HFFc6 (cell line): ENCODE data around the gene GRIN3A. TPM values are rescaled to one million over a fixed set of nuclear protein-coding genes. Genes with fewer than 3 reads are reported as not detected.

Experiments used
- DNase-seq: peaks from one replicate; pipeline ENCODE4 v3.0.0-alpha.2; 2018
- H3K27ac Mint-ChIP-seq: 2 replicates; pipeline ENCODE4 v1.8.0; 2020; ENCODE audit warnings: mild to moderate bottlenecking, mixed read lengths
- H3K27me3 Mint-ChIP-seq: 2 replicates; pipeline ENCODE4 v1.8.0; 2021; ENCODE audit warnings: mild to moderate bottlenecking, moderate library complexity, mixed read lengths; ENCODE audit not compliant: insufficient read depth
- H3K36me3 Mint-ChIP-seq: 2 replicates; pipeline ENCODE4 v1.8.0; 2021; ENCODE audit warnings: low read depth, mixed read lengths
- H3K4me1 Mint-ChIP-seq: 2 replicates; pipeline ENCODE4 v1.8.0; 2020; ENCODE audit warnings: low read depth, mixed read lengths
- H3K4me3 Mint-ChIP-seq: 2 replicates; pipeline ENCODE4 v1.8.0; 2020; ENCODE audit warnings: mild to moderate bottlenecking, moderate library complexity, mixed read lengths
- H3K9me3 Mint-ChIP-seq: 2 replicates; pipeline ENCODE4 v1.8.0; 2020; ENCODE audit warnings: mild to moderate bottlenecking, mixed read lengths
- total RNA-seq, 6 experiments: library from RNA; stranded (reverse); fragmentation: NEBNext Ultra II Directional; extraction: Animal tissue kit (Norgen Biotek cat#: 25700); gene quantifications; 2 replicates in 1 of 6; 3 replicates in 5 of 6; pipeline ENCODE4 v1.2.3, GENCODE V29; 2021
- TF ChIP-seq, protein P1 (sequence below): fragments of 200-600 bp; sonication (generic); IDR thresholded peaks from 2 replicates; pipeline ENCODE4 v1.5.0; 2021; ENCODE audit warnings: antibody characterized with exemption, mild to moderate bottlenecking

Gene GRIN3A
- total RNA-seq, 6 experiments from 2014 or later = not detected

DNA sequence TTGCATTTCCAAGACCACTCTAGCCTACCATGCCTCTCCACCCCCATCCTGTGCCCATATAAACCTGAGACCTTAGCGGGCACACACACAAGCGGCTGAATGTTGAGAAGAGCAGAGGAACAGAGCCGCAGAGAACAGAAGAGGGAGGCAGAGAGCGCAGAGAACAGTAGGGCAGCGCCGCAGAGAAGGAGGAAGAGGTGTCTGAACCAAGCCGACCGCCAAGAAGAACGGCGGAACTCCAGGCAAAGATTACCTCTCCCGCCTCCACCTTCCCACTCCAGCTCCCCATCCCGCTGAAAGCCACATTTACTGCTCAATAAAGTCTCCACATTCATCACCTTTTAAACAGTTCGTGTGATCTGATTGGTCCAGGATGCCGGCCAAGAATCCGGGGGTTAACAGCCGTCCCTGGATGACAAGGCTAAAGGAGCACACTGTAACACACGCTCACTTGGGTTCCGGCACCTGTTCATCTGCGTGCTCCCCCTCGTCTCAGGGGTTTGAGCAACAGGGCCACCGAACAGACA lies 33.2 kb downstream of the GRIN3A start:
- H3K27me3 Mint-ChIP-seq = no peaks in the 10 kb centered on the region
- DNase-seq = no peak
- no peaks in the 10 kb centered on the region; the same call in 1 of the 2 replicates for H3K9me3 Mint-ChIP-seq
- TF ChIP-seq, protein P1, sequence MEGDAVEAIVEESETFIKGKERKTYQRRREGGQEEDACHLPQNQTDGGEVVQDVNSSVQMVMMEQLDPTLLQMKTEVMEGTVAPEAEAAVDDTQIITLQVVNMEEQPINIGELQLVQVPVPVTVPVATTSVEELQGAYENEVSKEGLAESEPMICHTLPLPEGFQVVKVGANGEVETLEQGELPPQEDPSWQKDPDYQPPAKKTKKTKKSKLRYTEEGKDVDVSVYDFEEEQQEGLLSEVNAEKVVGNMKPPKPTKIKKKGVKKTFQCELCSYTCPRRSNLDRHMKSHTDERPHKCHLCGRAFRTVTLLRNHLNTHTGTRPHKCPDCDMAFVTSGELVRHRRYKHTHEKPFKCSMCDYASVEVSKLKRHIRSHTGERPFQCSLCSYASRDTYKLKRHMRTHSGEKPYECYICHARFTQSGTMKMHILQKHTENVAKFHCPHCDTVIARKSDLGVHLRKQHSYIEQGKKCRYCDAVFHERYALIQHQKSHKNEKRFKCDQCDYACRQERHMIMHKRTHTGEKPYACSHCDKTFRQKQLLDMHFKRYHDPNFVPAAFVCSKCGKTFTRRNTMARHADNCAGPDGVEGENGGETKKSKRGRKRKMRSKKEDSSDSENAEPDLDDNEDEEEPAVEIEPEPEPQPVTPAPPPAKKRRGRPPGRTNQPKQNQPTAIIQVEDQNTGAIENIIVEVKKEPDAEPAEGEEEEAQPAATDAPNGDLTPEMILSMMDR = no peak
- H3K27ac Mint-ChIP-seq = no peak overlapping the region
- no peaks in the 10 kb centered on the region for H3K4me1 Mint-ChIP-seq
- H3K4me3 Mint-ChIP-seq = peak overlapping the region; percentile 43
- H3K36me3 Mint-ChIP-seq = no peaks in the 10 kb centered on the region

DNA sequence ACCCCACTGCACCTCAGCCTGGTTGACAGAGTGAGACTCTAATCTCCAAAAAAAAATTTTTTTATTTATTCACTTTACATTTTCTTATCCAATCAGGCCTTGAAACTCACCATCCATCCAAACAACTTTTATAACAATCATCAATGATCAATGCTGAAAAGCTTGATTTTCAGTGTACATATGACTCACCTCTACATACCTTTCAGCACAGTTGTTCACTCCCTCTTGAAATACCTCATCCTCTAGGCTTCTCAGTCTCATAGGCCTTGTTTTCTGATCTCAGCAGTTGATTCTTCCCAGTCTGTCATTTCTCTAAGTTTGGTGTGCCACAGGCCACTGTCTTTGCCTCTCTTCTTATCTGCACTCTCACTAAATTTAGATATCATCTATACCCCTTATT lies 36.2 kb downstream of the GRIN3A start:
- H3K27me3 Mint-ChIP-seq = no peaks in the 10 kb centered on the region
- no peak overlapping the region for H3K4me3 Mint-ChIP-seq
- H3K36me3 Mint-ChIP-seq = no peaks in the 10 kb centered on the region
- H3K4me1 Mint-ChIP-seq = no peaks in the 10 kb centered on the region
- TF ChIP-seq, protein P1 = no peak
- H3K9me3 Mint-ChIP-seq = no peaks in the 10 kb centered on the region; the same call in 1 of the 2 replicates
- H3K27ac Mint-ChIP-seq = no peak overlapping the region
- no peak for DNase-seq

DNA sequence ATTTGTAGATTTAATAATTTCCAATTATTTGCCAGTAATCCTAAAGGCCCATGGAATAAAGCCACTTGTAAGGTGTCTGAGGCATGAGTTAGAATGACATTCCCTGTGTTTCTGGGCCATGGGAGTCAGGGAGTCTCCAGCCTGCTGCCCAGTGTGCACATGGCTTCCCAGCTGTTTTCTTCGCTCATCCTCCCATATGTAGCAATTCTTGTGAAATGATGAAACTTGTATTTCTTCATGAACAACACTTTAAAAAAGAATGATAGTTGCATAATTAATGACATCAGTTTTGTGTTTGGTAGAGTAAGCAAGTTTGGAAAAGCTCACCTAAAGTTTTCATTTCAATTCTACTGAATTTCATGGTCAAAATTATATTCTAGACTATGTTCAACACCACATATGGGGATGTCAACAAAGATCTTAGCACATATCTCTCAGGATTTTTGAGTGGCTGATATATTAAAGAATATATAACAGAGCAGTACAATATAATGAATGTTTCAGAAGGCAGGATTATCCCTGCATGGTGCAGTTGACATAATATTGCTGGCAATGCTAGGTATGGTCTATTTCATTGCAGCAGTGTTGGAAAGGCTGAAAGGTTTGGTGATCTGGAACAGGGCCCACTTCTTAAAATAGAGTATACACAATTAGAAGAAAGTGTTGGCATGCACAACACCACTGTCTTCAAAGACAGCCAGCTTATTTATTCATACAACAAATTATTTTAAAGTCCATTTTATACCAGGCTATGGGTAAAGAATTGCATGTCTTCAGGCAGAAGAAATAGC lies 44.7 kb downstream of the GRIN3A start:
- TF ChIP-seq, protein P1 = no peak
- Mint-ChIP-seq H3K4me1 (no peaks in the 10 kb centered on the region), H3K4me3 (no peak overlapping the region), H3K9me3 (peaks cover 6% of the 10 kb centered on the region; the same call in 1 of the 2 replicates), H3K27me3 (no peaks in the 10 kb centered on the region), H3K27ac (no peak overlapping the region), H3K36me3 (no peaks in the 10 kb centered on the region)
- no peak for DNase-seq

DNA sequence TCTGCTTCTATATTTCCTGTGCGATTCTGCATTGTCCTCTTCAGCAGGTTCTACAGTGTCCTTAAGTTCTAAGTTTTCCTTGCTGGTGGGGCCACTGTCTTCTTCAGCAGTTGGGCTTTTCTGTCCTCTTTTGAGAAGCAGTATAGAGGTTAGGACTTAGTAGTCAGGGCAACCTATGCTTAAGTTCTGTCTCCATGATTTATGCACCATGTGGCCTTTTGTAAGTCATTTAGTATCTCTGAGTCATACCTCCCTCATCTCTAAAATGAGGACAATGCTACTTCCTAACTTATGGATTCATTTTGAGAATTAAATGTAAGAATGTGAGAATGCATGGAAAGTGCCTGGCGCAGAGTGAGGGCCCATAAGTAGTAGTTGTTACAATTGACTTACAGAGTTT lies 46.8 kb downstream of the GRIN3A start:
- no peaks in the 10 kb centered on the region for H3K4me1 Mint-ChIP-seq
- no peak overlapping the region for H3K4me3 Mint-ChIP-seq
- H3K9me3 Mint-ChIP-seq = peaks cover 9% of the 10 kb centered on the region; the same call in 1 of the 2 replicates
- no peak for DNase-seq
- TF ChIP-seq, protein P1 = no peak
- no peaks in the 10 kb centered on the region; the same call in 1 of the 2 replicates for H3K27me3 Mint-ChIP-seq
- no peaks in the 10 kb centered on the region for H3K36me3 Mint-ChIP-seq
- no peak overlapping the region for H3K27ac Mint-ChIP-seq

DNA sequence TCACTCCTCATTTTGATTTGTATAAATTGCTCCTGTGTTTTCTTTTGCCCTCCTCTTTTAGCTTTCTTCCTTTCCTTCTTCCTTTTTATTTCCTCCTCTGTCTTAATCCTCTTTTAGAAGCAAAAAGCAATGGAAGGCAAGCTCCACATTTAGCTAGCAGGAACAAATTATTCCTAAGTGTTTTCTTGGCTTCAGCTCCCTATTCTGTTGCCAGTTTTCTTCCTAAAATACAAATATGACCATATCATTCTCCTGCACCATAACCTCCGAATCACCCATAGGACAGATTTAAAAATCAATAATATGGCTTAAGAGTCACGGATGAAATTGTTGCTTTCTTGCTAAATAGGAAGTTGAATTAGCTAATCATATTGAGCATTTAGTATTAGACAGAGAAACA lies 49.4 kb downstream of the GRIN3A start:
- Mint-ChIP-seq H3K27ac (no peak overlapping the region), H3K27me3 (no peaks in the 10 kb centered on the region; the same call in 1 of the 2 replicates), H3K36me3 (no peaks in the 10 kb centered on the region), H3K4me3 (no peak overlapping the region), H3K4me1 (no peaks in the 10 kb centered on the region), H3K9me3 (peaks cover 10% of the 10 kb centered on the region)
- no peak for DNase-seq
- TF ChIP-seq, protein P1 = no peak
